Measurements from ENCODE around the gene PPT2.
"Not testable (repeated sequence)": the region's sequence is repeated elsewhere in the genome, so short reads cannot be mapped to it uniquely, and the experiment has no call there.

PPT2 gene

GRCh38 chr6:32181148-32181702, 27.3 kb downstream of the PPT2 start:
- no peak for FAIRE-seq
- DNase-seq (ENCODE audit: insufficient read length), result no peak
- TF ChIP-seq POLR2A (IDR thresholded peaks at IDR 0.05; ENCODE audit: low read depth, low read length), result no peak
- no peak for TF ChIP-seq TAF1 (IDR thresholded peaks at IDR 0.05; ENCODE audit: borderline replicate concordance, low read depth, low read length)
- TF ChIP-seq POLR2AphosphoS5 (IDR thresholded peaks at IDR 0.05; ENCODE audit: low read depth, low read length), result no peak

GRCh38 chr6:32181915-32182529, 28.1 kb downstream of the PPT2 start:
- no peak for FAIRE-seq
- TF ChIP-seq TAF1 (IDR thresholded peaks at IDR 0.05; ENCODE audit: borderline replicate concordance, low read depth, low read length) (no peak), POLR2A (IDR thresholded peaks at IDR 0.05; ENCODE audit: low read depth, low read length) (no peak), POLR2AphosphoS5 (IDR thresholded peaks at IDR 0.05; ENCODE audit: low read depth, low read length) (no peak)
- no peak for DNase-seq (ENCODE audit: insufficient read length)

- DNase-seq (ENCODE audit: insufficient read length) (no peak), FAIRE-seq (no peak)
- TF ChIP-seq POLR2AphosphoS5 (IDR thresholded peaks at IDR 0.05; ENCODE audit: low read depth, low read length), result no peak
- no peak for TF ChIP-seq TAF1 (IDR thresholded peaks at IDR 0.05; ENCODE audit: borderline replicate concordance, low read depth, low read length)
- no peak for TF ChIP-seq POLR2A (IDR thresholded peaks at IDR 0.05; ENCODE audit: low read depth, low read length)
These were observed 28.6 kb downstream of the PPT2 start for GRCh38 chr6:32182555-32182981.

DNA sequence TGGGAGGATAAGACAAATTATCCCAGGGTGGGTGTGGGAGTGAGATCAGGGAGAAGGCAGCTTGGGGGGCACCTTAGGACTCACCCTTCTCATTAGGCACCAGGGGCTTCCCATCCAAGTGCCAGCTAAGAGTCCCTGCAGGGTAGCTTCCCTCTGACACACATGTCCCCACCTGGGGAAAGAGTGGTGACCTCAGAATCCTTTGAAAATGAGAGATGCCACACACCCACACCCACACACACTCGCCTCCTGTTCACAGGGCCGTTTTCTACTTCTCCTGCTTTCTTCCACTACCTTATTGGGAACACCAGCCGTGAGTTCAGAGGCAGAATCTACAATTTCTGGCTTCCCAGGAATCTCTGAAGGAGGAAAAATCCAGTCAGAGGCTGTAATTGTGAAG, 29.1 kb downstream of the PPT2 start:
- no peak for FAIRE-seq
- no peak for TF ChIP-seq POLR2A (IDR thresholded peaks at IDR 0.05; ENCODE audit: low read depth, low read length)
- no peak for TF ChIP-seq POLR2AphosphoS5 (IDR thresholded peaks at IDR 0.05; ENCODE audit: low read depth, low read length)
- no peak for TF ChIP-seq TAF1 (IDR thresholded peaks at IDR 0.05; ENCODE audit: borderline replicate concordance, low read depth, low read length)
- DNase-seq (ENCODE audit: insufficient read length), result no peak

- TF ChIP-seq POLR2A (IDR thresholded peaks at IDR 0.05; ENCODE audit: low read depth, low read length) (no peak), POLR2AphosphoS5 (IDR thresholded peaks at IDR 0.05; ENCODE audit: low read depth, low read length) (no peak), TAF1 (IDR thresholded peaks at IDR 0.05; ENCODE audit: borderline replicate concordance, low read depth, low read length) (no peak)
- DNase-seq (ENCODE audit: insufficient read length) (no peak), FAIRE-seq (no peak)
These were observed 29.6 kb downstream of the PPT2 start for GRCh38 chr6:32183483-32184083.

DNA sequence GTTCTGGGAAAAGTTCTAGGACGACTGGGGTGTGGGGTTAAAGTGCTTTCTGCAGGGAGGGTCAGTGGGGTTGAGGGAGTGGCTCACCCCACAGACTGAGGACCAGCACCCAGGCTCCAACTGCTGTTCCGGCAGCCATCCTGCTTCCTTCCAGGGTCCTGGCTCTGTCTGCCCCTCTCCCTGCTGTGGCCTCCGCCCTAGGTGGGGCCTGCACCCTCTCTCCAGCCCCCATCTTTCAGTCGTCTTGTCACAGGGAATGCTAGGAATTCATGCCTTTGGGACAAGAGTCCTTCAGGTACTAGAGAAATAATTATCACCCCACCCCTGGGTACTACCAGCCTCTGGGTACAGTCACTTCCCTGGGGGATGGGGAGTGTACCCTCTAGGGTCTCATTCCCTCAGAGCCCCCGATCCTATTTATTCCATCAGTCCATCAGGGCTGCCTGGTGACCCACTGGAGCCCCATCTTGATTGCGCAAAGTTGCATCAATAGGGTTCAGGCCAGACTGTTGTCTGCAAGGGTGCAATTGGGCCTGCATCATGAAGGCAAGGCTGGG, 30.2 kb downstream of the PPT2 start, which contains the start of gene AGER:
Gene AGER (minus strand): TSS at position 170 of the 557 bp plus-strand sequence. CDS start 31 bp downstream, at position 139.
- TF ChIP-seq POLR2AphosphoS5 (IDR thresholded peaks at IDR 0.05; ENCODE audit: low read depth, low read length) (peak; percentile 71), POLR2A (IDR thresholded peaks at IDR 0.05; ENCODE audit: low read depth, low read length) (peak; percentile 36; the same call in 1 of the 2 replicates), TAF1 (IDR thresholded peaks at IDR 0.05; ENCODE audit: borderline replicate concordance, low read depth, low read length) (no peak)
- no peak for DNase-seq (ENCODE audit: insufficient read length)
- no peak for FAIRE-seq

- DNase-seq (ENCODE audit: insufficient read length), result not testable (repeated sequence)
- peak; percentile 84 for FAIRE-seq
These were observed 31.8 kb downstream of the PPT2 start for GRCh38 chr6:32185681-32186131.

DNA sequence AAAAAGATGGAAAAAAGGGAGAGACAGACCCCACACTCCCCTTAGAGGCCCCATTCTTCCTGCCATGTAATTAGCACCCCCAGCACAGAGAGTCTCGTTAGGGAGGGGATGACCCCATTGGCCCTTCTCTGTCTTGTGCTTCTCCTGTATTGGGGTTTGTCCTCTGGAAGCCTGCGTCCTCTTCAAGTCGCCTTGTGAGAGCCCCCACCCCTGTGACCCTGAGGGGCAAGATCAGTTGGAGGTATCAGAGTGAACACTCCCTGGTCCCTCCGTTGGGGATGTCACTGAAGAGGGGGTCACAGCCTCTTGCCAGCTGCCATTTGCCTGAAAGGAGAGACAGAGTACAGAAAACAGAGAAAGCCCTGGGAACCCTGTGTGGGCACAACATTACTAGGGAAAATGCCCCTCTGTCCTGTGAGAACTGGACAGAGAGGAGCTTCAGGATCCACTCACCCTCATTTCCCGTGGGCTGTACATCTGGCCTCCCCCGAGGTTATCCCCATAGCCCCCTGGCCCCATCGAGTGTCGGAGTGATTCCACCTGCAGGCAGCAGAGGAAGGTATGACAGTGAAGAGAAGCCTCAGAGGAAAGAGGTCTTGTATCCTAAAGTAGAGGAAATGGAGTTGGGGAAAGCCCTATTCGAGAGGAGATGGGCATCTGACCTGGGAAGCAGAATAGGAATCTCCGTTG, 32.4 kb downstream of the PPT2 start:
- not testable (repeated sequence) for DNase-seq (ENCODE audit: insufficient read length)
- FAIRE-seq, result peak; percentile 14

- DNase-seq (ENCODE audit: insufficient read length), result no peak
- FAIRE-seq, result no peak
- TF ChIP-seq POLR2A (IDR thresholded peaks at IDR 0.05; ENCODE audit: low read depth, low read length), result no peak
- TF ChIP-seq TAF1 (IDR thresholded peaks at IDR 0.05; ENCODE audit: borderline replicate concordance, low read depth, low read length), result no peak
- TF ChIP-seq POLR2AphosphoS5 (IDR thresholded peaks at IDR 0.05; ENCODE audit: low read depth, low read length), result no peak
These were observed 33.2 kb downstream of the PPT2 start for GRCh38 chr6:32187009-32187709.

DNA sequence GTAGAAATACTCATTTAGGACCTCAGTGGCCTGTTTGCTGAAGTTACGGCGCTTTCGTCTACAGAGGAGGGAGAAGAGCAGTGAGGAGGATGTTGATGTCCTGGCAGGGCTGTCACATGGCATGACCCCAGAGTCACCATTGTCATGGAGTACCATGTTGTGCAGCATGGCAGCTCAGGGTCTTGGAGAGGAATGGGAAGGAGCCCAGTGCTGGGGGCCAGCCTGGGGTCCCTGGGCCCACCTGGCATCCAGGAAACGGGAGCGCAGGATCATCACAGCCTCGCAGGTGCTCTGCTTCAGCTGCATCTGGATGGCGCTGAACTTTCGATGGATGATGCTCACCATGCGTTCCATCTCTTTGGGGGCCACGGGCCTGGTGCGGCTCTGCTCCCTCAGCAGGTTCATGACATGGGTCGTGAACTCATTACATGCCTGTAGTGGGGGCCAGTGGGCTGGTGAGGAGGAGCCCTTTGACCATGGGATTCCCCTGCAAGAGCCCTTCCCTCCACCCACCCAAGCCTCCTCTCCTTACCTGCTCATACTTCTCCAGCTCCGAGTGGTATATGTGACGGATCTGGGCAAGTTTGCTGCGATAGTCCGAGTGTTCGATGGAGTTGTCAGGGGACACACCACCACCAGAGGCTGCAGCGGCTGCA, 33.9 kb downstream of the PPT2 start:
- not testable (repeated sequence) for FAIRE-seq; DNase-seq (ENCODE audit: insufficient read length)

All from GM12892 (cell line).